Neural progenitor cell (in vitro differentiated cells): ENCODE measurements around the gene SPDL1. TPM values are rescaled to one million over a fixed set of nuclear protein-coding genes. Genes with fewer than 3 reads are reported as not detected.

Experiments
- DNase-seq: peaks from one replicate; pipeline ENCODE4 v3.0.0-alpha.2; 2016; ENCODE audit warnings: low spot score
- H2AFZ ChIP-seq: fragments of 200-600 bp; sonication (generic); replicated peaks from 2 replicates; pipeline ENCODE4 v1.6.1; 2016; ENCODE audit warnings: antibody characterized with exemption
- H3F3A ChIP-seq: fragments of 200-600 bp; sonication (generic); 2 replicates; pipeline ENCODE4 v1.6.1; 2016; ENCODE audit warnings: antibody characterized with exemption, low read depth
- H3K27ac ChIP-seq: fragments of 200-600 bp; sonication (generic); 2 replicates; pipeline ENCODE4 v1.5.1; 2016; ENCODE audit warnings: mild to moderate bottlenecking
- H3K27me3 ChIP-seq: fragments of 200-600 bp; sonication (generic); 2 replicates; pipeline ENCODE4 v1.6.1; 2016; ENCODE audit warnings: mild to moderate bottlenecking, moderate library complexity
- H3K36me3 ChIP-seq: fragments of 200-600 bp; sonication (generic); 2 replicates; pipeline ENCODE4 v1.5.1; 2016
- H3K4me1 ChIP-seq: fragments of 200-600 bp; sonication (generic); 2 replicates; pipeline ENCODE4 v1.6.1; 2016; ENCODE audit warnings: mixed run types
- H3K4me2 ChIP-seq: fragments of 200-600 bp; sonication (generic); 2 replicates; pipeline ENCODE4 v1.6.1; 2016
- H3K4me3 ChIP-seq: fragments of 200-600 bp; sonication (generic); 2 replicates; pipeline ENCODE4 v1.5.1; 2016
- H3K79me2 ChIP-seq: fragments of 200-600 bp; sonication (generic); 2 replicates; pipeline ENCODE4 v1.6.1; 2016; ENCODE audit warnings: low read depth
- H3K9ac ChIP-seq: fragments of 200-600 bp; sonication (generic); 2 replicates; pipeline ENCODE4 v1.6.1; 2016
- H3K9me3 ChIP-seq: fragments of 200-600 bp; sonication (generic); 2 replicates; pipeline ENCODE4 v1.5.1; 2016; ENCODE audit warnings: low read depth
- H4K20me1 ChIP-seq: fragments of 200-600 bp; sonication (generic); 2 replicates; pipeline ENCODE4 v1.6.1; 2016; ENCODE audit warnings: low read depth
- H3K27ac Mint-ChIP-seq: 3 replicates; pipeline ENCODE4 v1.8.0; 2021; ENCODE audit warnings: mixed read lengths
- H3K27me3 Mint-ChIP-seq: 2 replicates; pipeline ENCODE4 v1.8.0; 2022; ENCODE audit warnings: low read depth, mild to moderate bottlenecking, inconsistent platforms, moderate library complexity, mixed read lengths; ENCODE audit not compliant: insufficient read depth
- H3K36me3 Mint-ChIP-seq: 3 replicates; pipeline ENCODE4 v1.8.0; 2021; ENCODE audit warnings: mixed read lengths
- H3K4me1 Mint-ChIP-seq: 3 replicates; pipeline ENCODE4 v1.8.0; 2021; ENCODE audit warnings: mixed read lengths
- H3K4me3 Mint-ChIP-seq: 3 replicates; pipeline ENCODE4 v1.8.0; 2021; ENCODE audit warnings: mild to moderate bottlenecking, moderate library complexity, mixed read lengths
- H3K9me3 Mint-ChIP-seq: 3 replicates; pipeline ENCODE4 v1.8.0; 2020; ENCODE audit warnings: mixed read lengths
- EZH2 ChIP-seq: fragments of 200-600 bp; sonication (generic); IDR thresholded peaks from 2 replicates; pipeline ENCODE4 v1.6.1; 2017; ENCODE audit warnings: antibody characterized with exemption, mild to moderate bottlenecking, moderate library complexity
- EZH2phosphoT487 ChIP-seq: fragments of 200-600 bp; sonication (generic); IDR thresholded peaks from 2 replicates; pipeline ENCODE4 v1.6.1; 2017; ENCODE audit warnings: antibody characterized with exemption
- total RNA-seq: library from RNA; depleted of rRNA; stranded (reverse); fragments of >200 nt; gene quantifications from 2 replicates; pipeline ENCODE4 v1.2.3, GENCODE V29; 2015; ENCODE audit warnings: low replicate concordance
- TF ChIP-seq, protein P1 (sequence below): fragments of 200-600 bp; sonication (generic); IDR thresholded peaks from 2 replicates; pipeline ENCODE4 v1.5.1; 2017; ENCODE audit warnings: antibody characterized with exemption, mild to moderate bottlenecking

The SPDL1 gene
- total RNA-seq, 1 donor from 2014 or later, result 91.4 TPM

DNA sequence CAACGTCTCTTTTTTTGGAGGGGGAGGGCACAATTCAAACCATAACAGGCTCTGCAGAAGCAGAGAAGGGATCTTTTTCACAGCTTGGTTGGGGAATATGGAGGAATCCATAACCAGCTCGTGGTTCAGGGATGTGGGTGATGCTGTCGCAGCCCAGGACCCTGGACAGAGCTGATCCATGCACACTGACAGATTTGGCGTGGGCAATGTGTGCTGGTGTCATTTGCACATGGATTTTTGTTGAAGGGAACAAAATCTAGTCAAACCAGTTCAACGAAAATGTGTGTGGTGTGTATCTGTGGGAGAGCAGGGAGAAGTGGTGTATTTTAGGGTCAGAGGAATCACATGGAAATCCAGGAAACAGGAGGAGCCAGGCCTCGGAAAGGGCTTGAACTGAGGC, 57.7 kb downstream of the SPDL1 start:
- peak; percentile 27 for DNase-seq
- Histone ChIP-seq H4K20me1 (no peaks in the 10 kb centered on the region), H3K9ac (no peak overlapping the region), H3K4me1 (peaks cover 15% of the 10 kb centered on the region), H3K27me3 (peaks cover 23% of the 10 kb centered on the region), H3K9me3 (no peaks in the 10 kb centered on the region), H3K4me2 (no peak overlapping the region), H3K36me3 (no peaks in the 10 kb centered on the region), H3K79me2 (no peaks in the 10 kb centered on the region), H2AFZ (no peak overlapping the region), H3F3A (no peaks in the 10 kb centered on the region), H3K4me3 (no peak overlapping the region), H3K27ac (no peak overlapping the region)
- Mint-ChIP-seq H3K4me3 (no peak overlapping the region), H3K27me3 (peaks cover 15% of the 10 kb centered on the region), H3K9me3 (peaks cover 6% of the 10 kb centered on the region), H3K36me3 (no peaks in the 10 kb centered on the region), H3K4me1 (peaks cover 3% of the 10 kb centered on the region), H3K27ac (no peak overlapping the region)
- TF ChIP-seq EZH2 (no peak), EZH2phosphoT487 (no peak)
- TF ChIP-seq, protein P1, sequence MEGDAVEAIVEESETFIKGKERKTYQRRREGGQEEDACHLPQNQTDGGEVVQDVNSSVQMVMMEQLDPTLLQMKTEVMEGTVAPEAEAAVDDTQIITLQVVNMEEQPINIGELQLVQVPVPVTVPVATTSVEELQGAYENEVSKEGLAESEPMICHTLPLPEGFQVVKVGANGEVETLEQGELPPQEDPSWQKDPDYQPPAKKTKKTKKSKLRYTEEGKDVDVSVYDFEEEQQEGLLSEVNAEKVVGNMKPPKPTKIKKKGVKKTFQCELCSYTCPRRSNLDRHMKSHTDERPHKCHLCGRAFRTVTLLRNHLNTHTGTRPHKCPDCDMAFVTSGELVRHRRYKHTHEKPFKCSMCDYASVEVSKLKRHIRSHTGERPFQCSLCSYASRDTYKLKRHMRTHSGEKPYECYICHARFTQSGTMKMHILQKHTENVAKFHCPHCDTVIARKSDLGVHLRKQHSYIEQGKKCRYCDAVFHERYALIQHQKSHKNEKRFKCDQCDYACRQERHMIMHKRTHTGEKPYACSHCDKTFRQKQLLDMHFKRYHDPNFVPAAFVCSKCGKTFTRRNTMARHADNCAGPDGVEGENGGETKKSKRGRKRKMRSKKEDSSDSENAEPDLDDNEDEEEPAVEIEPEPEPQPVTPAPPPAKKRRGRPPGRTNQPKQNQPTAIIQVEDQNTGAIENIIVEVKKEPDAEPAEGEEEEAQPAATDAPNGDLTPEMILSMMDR, result no peak

DNA sequence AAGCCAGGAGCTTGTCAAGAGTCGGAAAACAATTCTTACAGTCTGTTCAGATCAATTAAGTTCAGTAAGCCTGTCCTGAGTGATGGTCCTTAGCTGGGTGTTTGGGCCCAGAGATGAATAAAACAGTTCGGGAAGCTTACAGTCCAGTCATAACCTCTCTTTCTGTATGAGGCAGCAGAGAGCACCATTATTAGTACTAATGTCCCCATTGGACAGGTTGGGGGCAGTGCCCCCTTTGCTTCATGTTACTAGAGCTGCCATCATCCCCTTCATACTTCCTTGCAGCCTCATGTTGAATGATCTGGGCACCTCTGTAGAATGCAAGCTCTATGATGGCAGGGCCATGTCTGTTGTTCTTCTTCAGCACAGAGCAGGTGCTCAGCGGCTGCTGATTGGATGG, 63.3 kb downstream of the SPDL1 start:
- Mint-ChIP-seq H3K27me3 (peaks cover 11% of the 10 kb centered on the region), H3K36me3 (no peaks in the 10 kb centered on the region)

DNA sequence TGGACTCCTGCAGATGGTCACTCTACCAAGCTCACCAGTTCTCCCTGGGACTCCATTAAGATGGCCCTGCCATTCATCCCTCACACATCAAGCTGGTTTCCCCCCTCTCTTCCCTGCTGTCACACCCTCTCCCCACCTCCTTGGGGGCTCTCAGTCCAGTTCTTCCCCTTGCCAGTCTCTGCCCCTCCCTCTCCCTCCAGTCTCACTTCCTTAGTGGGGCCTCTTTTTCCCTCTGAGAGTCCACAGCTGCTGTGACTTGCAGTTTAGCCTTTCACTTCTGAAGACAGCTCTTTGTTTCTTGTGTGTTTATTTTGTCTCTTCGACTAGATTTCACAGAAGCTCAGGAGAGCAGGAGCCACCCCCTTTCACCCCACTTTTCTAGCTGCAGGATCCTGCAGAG, 64.0 kb downstream of the SPDL1 start:
- H3K4me1 ChIP-seq, result peaks cover 18% of the 10 kb centered on the region
- H3K36me3 Mint-ChIP-seq, result no peaks in the 10 kb centered on the region
- H3K27ac ChIP-seq, result no peak overlapping the region
- no peak overlapping the region for H3K4me2 ChIP-seq
- H3F3A ChIP-seq, result no peaks in the 10 kb centered on the region
- H3K9me3 ChIP-seq, result no peaks in the 10 kb centered on the region
- peaks cover 8% of the 10 kb centered on the region for H3K27me3 Mint-ChIP-seq
- no peaks in the 10 kb centered on the region for H3K9me3 Mint-ChIP-seq
- no peaks in the 10 kb centered on the region for H3K36me3 ChIP-seq
- H3K4me3 Mint-ChIP-seq, result no peak overlapping the region
- peaks cover 16% of the 10 kb centered on the region for H3K4me1 Mint-ChIP-seq
- TF ChIP-seq, protein P1, result no peak
- TF ChIP-seq EZH2 (no peak), EZH2phosphoT487 (no peak)
- no peak overlapping the region for H3K9ac ChIP-seq
- H3K4me3 ChIP-seq, result no peak overlapping the region
- no peak overlapping the region for H3K27ac Mint-ChIP-seq
- no peaks in the 10 kb centered on the region for H4K20me1 ChIP-seq
- H3K79me2 ChIP-seq, result no peaks in the 10 kb centered on the region
- no peaks in the 10 kb centered on the region for H3K27me3 ChIP-seq
- DNase-seq, result no peak
- no peak overlapping the region for H2AFZ ChIP-seq

More for the DNA sequence above, 63.3 kb downstream of the SPDL1 start:
- no peaks in the 10 kb centered on the region for H3K79me2 ChIP-seq
- H3K4me3 ChIP-seq, result no peak overlapping the region
- no peaks in the 10 kb centered on the region for H3K36me3 ChIP-seq
- no peak for TF ChIP-seq EZH2phosphoT487
- no peaks in the 10 kb centered on the region for H3K27me3 ChIP-seq
- H3F3A ChIP-seq, result no peaks in the 10 kb centered on the region
- Mint-ChIP-seq H3K9me3 (no peaks in the 10 kb centered on the region), H3K4me1 (peaks cover 16% of the 10 kb centered on the region), H3K4me3 (no peak overlapping the region), H3K27ac (no peak overlapping the region)
- no peak overlapping the region for H3K27ac ChIP-seq
- no peak for DNase-seq
- no peaks in the 10 kb centered on the region for H3K9me3 ChIP-seq
- no peak overlapping the region for H3K4me2 ChIP-seq
- H4K20me1 ChIP-seq, result no peaks in the 10 kb centered on the region
- H3K4me1 ChIP-seq, result peaks cover 18% of the 10 kb centered on the region
- H2AFZ ChIP-seq, result no peak overlapping the region
- H3K9ac ChIP-seq, result no peak overlapping the region

DNA sequence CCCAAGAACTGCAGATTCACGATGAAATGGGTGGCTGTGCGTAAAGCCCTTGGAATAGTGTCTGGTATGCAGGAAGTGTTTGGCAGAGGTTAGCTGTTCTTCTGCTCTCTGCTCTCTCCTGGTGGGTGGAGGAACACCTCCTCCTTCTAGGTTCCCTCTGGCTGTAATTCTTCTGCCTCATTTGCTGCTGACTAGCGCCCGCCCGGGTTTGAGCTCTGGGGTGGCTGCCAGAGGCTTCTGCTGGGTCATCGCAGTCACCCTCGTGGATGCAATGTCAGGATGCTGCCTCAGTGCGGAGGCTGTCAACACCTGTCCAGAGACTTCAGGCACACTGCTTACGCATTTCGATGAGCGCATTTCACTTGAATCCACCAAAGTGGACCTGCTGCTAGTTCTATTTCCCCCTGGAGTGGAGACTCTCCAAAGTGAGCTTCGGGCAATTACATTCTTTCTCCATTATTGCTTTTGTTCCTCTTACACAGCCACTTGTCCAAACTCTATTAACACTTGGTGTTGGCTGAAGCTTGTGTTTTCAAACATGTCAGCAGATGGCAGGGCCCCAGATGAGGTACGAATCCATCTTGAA, 65.2 kb downstream of the SPDL1 start:
- H3K36me3 Mint-ChIP-seq, result no peaks in the 10 kb centered on the region
- no peak for DNase-seq
- H3K4me1 Mint-ChIP-seq, result peaks cover 16% of the 10 kb centered on the region
- H3K9ac ChIP-seq, result no peak overlapping the region
- H3K27me3 Mint-ChIP-seq, result peaks cover 10% of the 10 kb centered on the region
- TF ChIP-seq EZH2phosphoT487, result no peak
- TF ChIP-seq, protein P1, result peak; percentile 15
- no peak for TF ChIP-seq EZH2
- H4K20me1 ChIP-seq, result no peaks in the 10 kb centered on the region
- H2AFZ ChIP-seq, result no peak overlapping the region
- no peak overlapping the region for H3K27ac Mint-ChIP-seq
- H3K36me3 ChIP-seq, result no peaks in the 10 kb centered on the region
- no peak overlapping the region for H3K4me3 ChIP-seq
- no peaks in the 10 kb centered on the region for H3K9me3 ChIP-seq
- no peak overlapping the region for H3K4me2 ChIP-seq
- peaks cover 7% of the 10 kb centered on the region for H3K4me1 ChIP-seq
- no peak overlapping the region for H3K27ac ChIP-seq
- H3F3A ChIP-seq, result no peaks in the 10 kb centered on the region
- no peak overlapping the region for H3K4me3 Mint-ChIP-seq
- no peaks in the 10 kb centered on the region for H3K27me3 ChIP-seq
- H3K79me2 ChIP-seq, result no peaks in the 10 kb centered on the region
- H3K9me3 Mint-ChIP-seq, result no peaks in the 10 kb centered on the region
